BLaER1 (cell line): Measurements from ENCODE around the gene KIRREL3.

Source experiments
- H3K27ac ChIP-seq: shearing (Covaris generic); formaldehyde crosslinking; 2 replicates; pipeline ENCODE4 v1.8.1; 2022
- H3K27me3 ChIP-seq: shearing (Covaris generic); formaldehyde crosslinking; 2 replicates; pipeline ENCODE4 v1.8.1; 2022
- H3K36me3 ChIP-seq: shearing (Covaris generic); formaldehyde crosslinking; 2 replicates; pipeline ENCODE4 v1.8.1; 2022
- H3K4me1 ChIP-seq: shearing (Covaris generic); formaldehyde crosslinking; 2 replicates; pipeline ENCODE4 v1.8.1; 2022
- H3K4me2 ChIP-seq: shearing (Covaris generic); formaldehyde crosslinking; 2 replicates; pipeline ENCODE4 v1.8.1; 2022
- H3K4me3 ChIP-seq: shearing (Covaris generic); formaldehyde crosslinking; 2 replicates; pipeline ENCODE4 v1.8.1; 2022
- H3K9ac ChIP-seq: shearing (Covaris generic); formaldehyde crosslinking; 2 replicates; pipeline ENCODE4 v1.8.1; 2022
- H3K9me3 ChIP-seq: shearing (Covaris generic); formaldehyde crosslinking; 2 replicates; pipeline ENCODE4 v1.8.1; 2022
- H4K20me1 ChIP-seq: shearing (Covaris generic); formaldehyde crosslinking; 2 replicates; pipeline ENCODE4 v1.8.1; 2022
- Cebpa-rat ChIP-seq: shearing (Covaris generic); IDR thresholded peaks from 2 replicates; pipeline ENCODE4 v1.8.1; 2022

Gene KIRREL3

GRCh38 chr11:126743628-126744027 lies 256.9 kb downstream of the KIRREL3 start:
- Histone ChIP-seq H4K20me1 (no peaks in the 10 kb centered on the region), H3K9me3 (no peaks in the 10 kb centered on the region), H3K9ac (no peak overlapping the region), H3K4me3 (no peak overlapping the region), H3K4me1 (peaks cover 18% of the 10 kb centered on the region), H3K27ac (no peak overlapping the region), H3K4me2 (no peak overlapping the region), H3K27me3 (no peaks in the 10 kb centered on the region), H3K36me3 (no peaks in the 10 kb centered on the region)
- no peak for TF ChIP-seq Cebpa-rat

GRCh38 chr11:126742582-126742981 lies 258.0 kb downstream of the KIRREL3 start:
- Histone ChIP-seq H3K4me2 (no peak overlapping the region), H3K36me3 (no peaks in the 10 kb centered on the region), H3K4me1 (peaks cover 8% of the 10 kb centered on the region), H3K27me3 (no peaks in the 10 kb centered on the region), H3K9me3 (no peaks in the 10 kb centered on the region), H3K4me3 (no peak overlapping the region), H4K20me1 (no peaks in the 10 kb centered on the region), H3K27ac (no peak overlapping the region), H3K9ac (no peak overlapping the region)
- TF ChIP-seq Cebpa-rat = no peak

GRCh38 chr11:126740846-126741245 lies 259.7 kb downstream of the KIRREL3 start:
- H3K27ac ChIP-seq = no peak overlapping the region
- TF ChIP-seq Cebpa-rat = no peak
- H3K4me1 ChIP-seq = no peaks in the 10 kb centered on the region

GRCh38 chr11:126739499-126740145 lies 260.9 kb downstream of the KIRREL3 start:
- H4K20me1 ChIP-seq = no peaks in the 10 kb centered on the region
- no peak for TF ChIP-seq Cebpa-rat
- H3K27ac ChIP-seq = no peak overlapping the region
- no peaks in the 10 kb centered on the region for H3K36me3 ChIP-seq
- no peak overlapping the region for H3K4me2 ChIP-seq
- no peak overlapping the region for H3K9ac ChIP-seq
- no peak overlapping the region for H3K4me3 ChIP-seq
- no peaks in the 10 kb centered on the region for H3K27me3 ChIP-seq
- H3K9me3 ChIP-seq = no peaks in the 10 kb centered on the region
- peaks cover 4% of the 10 kb centered on the region; the same call in 1 of the 2 replicates for H3K4me1 ChIP-seq

More at GRCh38 chr11:126740846-126741245, 259.7 kb downstream of the KIRREL3 start:
- Histone ChIP-seq H3K36me3 (no peaks in the 10 kb centered on the region), H3K9ac (no peak overlapping the region), H3K4me3 (no peak overlapping the region), H4K20me1 (no peaks in the 10 kb centered on the region), H3K9me3 (no peaks in the 10 kb centered on the region), H3K4me2 (no peak overlapping the region), H3K27me3 (no peaks in the 10 kb centered on the region)

GRCh38 chr11:126738295-126739031 lies 262.1 kb downstream of the KIRREL3 start:
- Histone ChIP-seq H3K4me3 (no peak overlapping the region), H3K36me3 (no peaks in the 10 kb centered on the region), H3K27me3 (no peaks in the 10 kb centered on the region), H3K9ac (no peak overlapping the region), H3K4me1 (peaks cover 16% of the 10 kb centered on the region), H4K20me1 (no peaks in the 10 kb centered on the region), H3K27ac (no peak overlapping the region), H3K4me2 (no peak overlapping the region), H3K9me3 (no peaks in the 10 kb centered on the region)
- no peak for TF ChIP-seq Cebpa-rat

- Histone ChIP-seq H3K4me3 (no peak overlapping the region), H3K9me3 (no peaks in the 10 kb centered on the region), H3K27ac (no peak overlapping the region), H4K20me1 (no peaks in the 10 kb centered on the region), H3K36me3 (no peaks in the 10 kb centered on the region), H3K4me2 (no peak overlapping the region), H3K4me1 (peaks cover 31% of the 10 kb centered on the region), H3K27me3 (no peaks in the 10 kb centered on the region), H3K9ac (no peak overlapping the region)
- no peak for TF ChIP-seq Cebpa-rat
Measured at GRCh38 chr11:126736682-126737572, 263.6 kb downstream of the KIRREL3 start.

- no peak for TF ChIP-seq Cebpa-rat
- Histone ChIP-seq H3K4me2 (no peak overlapping the region), H3K36me3 (no peaks in the 10 kb centered on the region), H3K9ac (no peak overlapping the region), H3K9me3 (no peaks in the 10 kb centered on the region), H4K20me1 (no peaks in the 10 kb centered on the region), H3K4me3 (no peak overlapping the region), H3K4me1 (peaks cover 40% of the 10 kb centered on the region), H3K27me3 (no peaks in the 10 kb centered on the region), H3K27ac (no peak overlapping the region)
Measured at GRCh38 chr11:126734752-126735151, 265.8 kb downstream of the KIRREL3 start.

GRCh38 chr11:126733685-126734084 lies 266.9 kb downstream of the KIRREL3 start:
- no peaks in the 10 kb centered on the region for H3K27me3 ChIP-seq
- H3K4me1 ChIP-seq = peaks cover 41% of the 10 kb centered on the region
- H3K4me3 ChIP-seq = no peak overlapping the region
- H3K27ac ChIP-seq = no peak overlapping the region
- H3K9ac ChIP-seq = no peak overlapping the region
- H3K36me3 ChIP-seq = no peaks in the 10 kb centered on the region
- H3K9me3 ChIP-seq = no peaks in the 10 kb centered on the region
- no peaks in the 10 kb centered on the region for H4K20me1 ChIP-seq
- no peak for TF ChIP-seq Cebpa-rat
- peak overlapping the region; percentile 58 for H3K4me2 ChIP-seq

- H4K20me1 ChIP-seq = no peaks in the 10 kb centered on the region
- peaks cover 48% of the 10 kb centered on the region for H3K4me1 ChIP-seq
- H3K4me3 ChIP-seq = no peak overlapping the region
- H3K9me3 ChIP-seq = no peaks in the 10 kb centered on the region
- peak overlapping the region; percentile 25; the same call in 1 of the 2 replicates for H3K27ac ChIP-seq
- H3K9ac ChIP-seq = peak overlapping the region; percentile 27; the same call in 1 of the 2 replicates
- no peaks in the 10 kb centered on the region for H3K27me3 ChIP-seq
- H3K36me3 ChIP-seq = no peaks in the 10 kb centered on the region
- H3K4me2 ChIP-seq = peak overlapping the region; percentile 58
- TF ChIP-seq Cebpa-rat = no peak
Measured at GRCh38 chr11:126732981-126733380, 267.6 kb downstream of the KIRREL3 start.
